HG03439 (cell line): ENCODE data around the gene PLSCR5.
A peak's percentile ranks its signal among the peaks of the same experiment; 100 is the strongest.

Experiments used
- ATAC-seq: cut with Tn5 transposase; IDR thresholded peaks from one replicate; pipeline ENCODE4 v1.9.1; 2021; ENCODE audit warnings: mild to moderate bottlenecking, moderate library complexity; ENCODE audit not compliant: unreplicated experiment

PLSCR5 gene, protein sequence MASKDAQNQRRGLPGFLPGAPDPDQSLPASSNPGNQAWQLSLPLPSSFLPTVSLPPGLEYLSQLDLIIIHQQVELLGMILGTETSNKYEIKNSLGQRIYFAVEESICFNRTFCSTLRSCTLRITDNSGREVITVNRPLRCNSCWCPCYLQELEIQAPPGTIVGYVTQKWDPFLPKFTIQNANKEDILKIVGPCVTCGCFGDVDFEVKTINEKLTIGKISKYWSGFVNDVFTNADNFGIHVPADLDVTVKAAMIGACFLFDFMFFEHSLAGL

DNA sequence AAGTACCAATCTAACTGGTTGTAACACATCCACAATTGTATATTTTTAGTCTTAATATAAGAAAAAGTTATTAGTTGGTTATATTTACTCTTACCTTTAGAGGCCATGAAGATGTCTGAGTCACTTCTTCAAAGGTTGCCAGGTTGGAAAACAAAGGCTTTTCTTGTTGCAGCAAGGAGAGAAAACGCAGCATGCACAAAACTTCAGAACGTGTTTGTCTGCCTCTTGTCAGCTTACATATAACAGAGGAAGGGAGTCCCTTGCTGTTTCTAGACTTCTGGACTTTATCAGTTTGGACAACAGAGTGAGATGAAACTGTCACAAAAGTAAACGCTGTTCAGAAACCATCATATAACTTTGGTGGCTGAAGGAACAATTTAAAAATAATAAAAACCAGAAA is at the start of gene PLSCR5:
Gene PLSCR5, minus strand, starts transcription at position 241 of the 400 bp plus-strand sequence. Its CDS starts 134 bp downstream, at position 107.
- ATAC-seq: no peak

DNA sequence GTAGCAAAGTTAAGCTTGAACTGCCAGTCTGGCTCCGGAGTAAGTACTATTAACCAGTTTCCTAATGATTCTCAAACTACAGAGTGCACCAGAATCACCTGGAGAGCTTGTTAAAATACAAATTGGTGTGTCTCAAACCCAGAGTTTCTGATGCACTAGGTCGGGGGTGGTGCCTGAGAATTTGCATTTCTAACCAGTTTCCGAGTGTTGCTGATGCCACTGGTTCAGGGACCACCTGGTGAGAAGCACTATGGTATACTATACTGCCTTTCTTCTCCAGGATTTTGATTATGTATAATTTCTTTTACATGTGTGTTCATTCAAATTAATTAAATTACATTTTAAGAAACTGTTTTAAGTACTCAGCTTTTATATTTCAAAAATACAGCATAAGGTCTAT is 48.8 kb upstream of the PLSCR5 start:
- ATAC-seq: no peak

DNA sequence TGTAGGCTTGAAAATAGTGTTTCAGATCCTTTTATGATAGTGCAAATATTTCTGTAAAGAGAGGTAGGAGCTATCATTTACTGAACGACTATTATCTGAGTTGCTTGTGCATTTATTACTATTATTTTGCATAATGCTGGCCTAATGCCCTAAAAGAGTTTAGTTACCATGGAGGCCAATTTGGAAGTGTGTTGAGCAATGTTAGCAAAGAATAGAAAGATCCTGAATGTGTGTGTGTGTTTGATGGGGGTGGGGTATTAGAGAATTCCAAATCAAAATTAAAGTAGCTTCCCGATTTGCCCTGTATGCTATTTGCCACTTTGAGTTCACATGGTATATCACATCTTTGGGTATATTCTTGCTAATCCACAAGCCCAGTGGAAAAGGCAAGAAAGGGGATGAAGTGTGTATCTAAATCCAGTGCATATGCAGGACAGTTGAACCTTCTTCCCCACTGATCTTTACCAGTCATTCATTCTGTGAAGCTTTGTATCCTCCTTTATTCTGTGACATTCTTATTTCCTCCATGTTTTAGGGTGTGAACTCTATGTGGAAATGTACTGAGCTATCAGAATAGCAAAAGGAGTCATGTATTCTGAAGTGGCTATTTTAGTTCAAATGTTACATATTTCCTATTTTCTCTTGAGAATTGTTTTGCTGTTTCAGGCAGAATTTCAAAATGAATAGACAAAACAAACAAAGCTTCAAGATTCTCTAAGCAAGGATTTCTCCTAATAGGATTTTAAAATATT is 45.7 kb upstream of the PLSCR5 start:
- ATAC-seq: no peak

DNA sequence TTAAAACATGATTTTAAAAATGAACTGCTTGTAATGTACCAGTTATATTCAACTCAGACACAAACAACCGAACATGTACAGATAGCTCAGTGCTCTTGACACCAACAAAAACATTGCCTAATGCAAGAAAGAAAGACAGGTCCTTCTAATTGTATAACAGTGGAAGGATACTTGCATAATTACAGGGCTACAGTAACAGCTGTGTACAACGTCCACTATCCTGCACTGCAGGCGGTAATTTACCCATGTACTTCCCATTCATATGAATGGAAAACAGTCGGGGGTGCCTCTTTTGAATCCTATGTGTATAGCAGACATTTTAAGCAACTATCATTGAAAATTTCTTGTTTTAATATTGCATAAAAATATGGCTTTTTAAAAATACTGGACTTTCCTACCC is 41.1 kb upstream of the PLSCR5 start:
- ATAC-seq: no peak

DNA sequence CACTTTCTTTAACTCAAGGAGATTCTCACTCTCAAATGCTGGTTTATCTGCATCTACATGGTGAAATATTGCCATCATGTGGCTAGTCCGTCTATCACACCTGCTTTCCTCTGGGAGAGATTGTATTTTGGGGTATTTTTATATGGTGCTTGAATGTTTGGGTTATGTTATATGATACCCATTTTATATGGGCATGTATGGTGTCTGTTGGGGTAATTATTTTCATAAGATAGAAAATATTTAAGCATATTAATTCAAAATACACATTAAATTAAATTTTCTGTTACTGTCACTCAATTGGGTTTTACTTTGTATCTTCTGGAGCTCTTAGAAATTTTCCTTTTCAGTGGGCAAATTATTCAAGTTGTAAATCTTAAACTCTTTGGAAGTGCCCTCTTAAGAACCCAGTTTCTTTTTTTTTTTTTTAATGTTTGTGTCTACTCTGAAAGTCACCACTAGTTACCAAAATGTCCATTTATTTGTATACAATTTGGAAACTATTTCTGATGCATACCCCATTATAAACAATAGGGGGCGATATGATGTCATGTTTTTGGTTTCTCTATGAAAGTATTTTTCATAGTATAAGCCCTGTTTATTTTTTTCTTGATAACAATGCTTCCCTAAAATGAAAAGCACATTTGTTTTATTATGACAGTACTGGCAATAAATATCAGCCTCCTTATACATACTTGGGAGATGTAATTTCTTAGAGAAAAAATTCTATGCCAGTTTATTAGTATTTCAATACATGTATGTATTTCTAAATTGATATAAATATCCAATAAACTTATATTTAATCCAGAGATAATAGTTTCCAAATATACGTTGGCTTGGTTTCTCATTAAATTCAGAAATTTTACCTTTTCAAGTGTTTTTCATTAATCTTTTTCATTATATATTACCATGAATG is 36.1 kb upstream of the PLSCR5 start:
- peak; percentile 62 for ATAC-seq

DNA sequence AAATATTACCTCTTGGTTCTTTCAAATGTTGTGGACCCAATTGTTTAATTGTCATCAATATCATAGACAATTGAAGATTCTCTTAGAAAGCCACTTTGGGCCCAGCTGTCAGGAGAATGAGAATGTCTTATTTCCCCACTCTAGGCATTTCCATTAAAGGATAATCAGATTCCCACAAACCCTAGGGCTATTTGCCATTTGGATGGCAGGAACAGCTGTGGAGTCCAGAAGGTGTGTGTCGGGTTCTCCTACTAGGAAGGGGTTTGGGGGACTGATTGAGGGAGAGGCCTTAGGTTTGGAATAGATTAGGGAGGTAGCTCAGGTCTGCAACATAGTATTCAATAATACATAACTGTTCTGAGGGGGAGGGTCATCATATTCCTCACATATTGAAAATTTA is 35.2 kb upstream of the PLSCR5 start:
- ATAC-seq: no peak

DNA sequence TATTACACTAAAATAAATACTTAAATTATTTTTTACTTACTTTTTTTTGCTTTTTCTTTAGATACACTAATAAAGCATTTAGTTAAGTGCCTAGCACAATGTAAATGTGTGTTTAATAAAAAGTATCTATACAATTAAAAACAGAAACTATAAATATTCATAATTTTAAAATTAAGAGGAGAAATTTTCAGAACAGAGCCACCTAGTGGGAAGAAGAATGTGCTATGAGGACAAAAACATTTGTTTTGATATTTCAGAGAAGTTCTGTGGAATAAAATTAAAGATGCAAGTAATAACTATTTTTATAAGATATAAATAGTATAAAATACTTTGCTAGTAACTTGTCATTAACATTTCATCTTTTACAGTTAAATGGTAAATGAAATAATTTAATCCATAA is 33.6 kb upstream of the PLSCR5 start:
- no peak for ATAC-seq

DNA sequence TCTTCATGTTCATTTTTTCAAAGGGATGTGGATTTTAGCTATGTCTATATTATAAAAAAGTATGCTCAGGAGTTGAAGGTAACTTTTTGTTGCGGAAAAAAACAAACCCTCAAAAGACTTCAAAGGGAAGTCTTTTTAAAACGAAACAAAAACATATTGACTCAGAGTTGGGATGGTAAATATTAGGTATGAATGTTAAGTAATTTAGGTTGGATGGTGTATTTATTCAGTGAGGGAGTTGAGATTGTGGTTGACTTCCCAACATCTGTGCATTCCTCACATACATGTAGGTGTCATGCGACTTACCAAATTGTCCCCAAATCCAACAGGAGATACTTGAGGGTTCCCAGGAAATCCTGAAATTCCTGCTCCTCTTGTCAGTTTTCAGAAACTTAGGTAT is 32.7 kb upstream of the PLSCR5 start:
- ATAC-seq: no peak

DNA sequence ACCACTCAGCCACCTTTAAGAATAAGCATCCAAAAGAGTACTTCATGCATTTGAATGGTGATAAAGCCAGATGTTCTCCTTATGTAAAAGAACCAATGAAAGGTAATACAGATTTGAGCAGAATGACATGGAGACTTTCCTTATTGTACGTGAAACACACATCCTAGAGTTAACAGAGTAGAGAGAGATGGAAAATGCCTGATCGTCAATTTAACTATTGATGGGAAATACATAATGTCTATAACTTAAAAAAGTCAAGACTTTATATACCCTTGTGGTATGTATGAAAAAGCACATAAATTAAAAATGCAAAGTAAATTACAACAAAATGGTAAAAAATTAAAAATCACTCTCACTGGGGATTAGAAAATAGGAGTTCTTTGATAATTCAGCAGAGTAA is 31.7 kb upstream of the PLSCR5 start:
- ATAC-seq: no peak

DNA sequence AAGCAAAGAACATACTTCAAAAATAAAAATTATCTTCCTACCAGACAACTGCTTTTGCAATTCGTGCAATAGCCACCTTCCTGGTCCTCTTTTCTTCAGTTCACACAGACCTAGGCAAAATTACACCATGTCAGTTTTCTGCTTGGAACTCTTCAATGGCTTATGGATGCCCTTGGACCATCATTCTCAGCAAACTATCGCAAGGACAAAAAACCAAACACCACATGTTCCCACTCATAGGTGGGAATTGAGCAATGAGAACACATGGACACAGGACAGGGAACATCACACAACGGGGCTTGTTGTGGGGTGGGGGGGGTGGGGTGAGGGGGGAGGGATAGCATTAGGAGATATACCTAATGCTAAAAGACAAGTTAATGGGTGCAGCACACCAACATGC is 29.2 kb upstream of the PLSCR5 start:
- ATAC-seq: no peak

DNA sequence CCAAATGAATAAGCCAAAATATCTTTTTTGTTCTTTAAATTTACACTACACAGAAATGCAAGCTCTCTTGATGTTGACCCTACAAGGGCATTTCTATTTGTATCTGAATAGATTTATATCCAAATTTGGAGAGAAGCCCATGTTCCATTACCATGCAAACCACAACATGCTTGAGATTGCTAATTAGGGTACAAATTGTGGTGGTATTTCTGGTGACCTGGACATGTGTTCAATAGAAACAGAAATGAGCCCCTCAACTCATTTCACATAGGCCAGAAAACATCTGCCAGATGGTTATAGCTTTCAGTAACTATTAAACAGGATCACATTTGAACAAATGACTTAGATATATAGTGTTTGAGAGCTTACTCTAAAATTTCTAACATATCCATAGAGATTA is 23.5 kb upstream of the PLSCR5 start:
- ATAC-seq: no peak

DNA sequence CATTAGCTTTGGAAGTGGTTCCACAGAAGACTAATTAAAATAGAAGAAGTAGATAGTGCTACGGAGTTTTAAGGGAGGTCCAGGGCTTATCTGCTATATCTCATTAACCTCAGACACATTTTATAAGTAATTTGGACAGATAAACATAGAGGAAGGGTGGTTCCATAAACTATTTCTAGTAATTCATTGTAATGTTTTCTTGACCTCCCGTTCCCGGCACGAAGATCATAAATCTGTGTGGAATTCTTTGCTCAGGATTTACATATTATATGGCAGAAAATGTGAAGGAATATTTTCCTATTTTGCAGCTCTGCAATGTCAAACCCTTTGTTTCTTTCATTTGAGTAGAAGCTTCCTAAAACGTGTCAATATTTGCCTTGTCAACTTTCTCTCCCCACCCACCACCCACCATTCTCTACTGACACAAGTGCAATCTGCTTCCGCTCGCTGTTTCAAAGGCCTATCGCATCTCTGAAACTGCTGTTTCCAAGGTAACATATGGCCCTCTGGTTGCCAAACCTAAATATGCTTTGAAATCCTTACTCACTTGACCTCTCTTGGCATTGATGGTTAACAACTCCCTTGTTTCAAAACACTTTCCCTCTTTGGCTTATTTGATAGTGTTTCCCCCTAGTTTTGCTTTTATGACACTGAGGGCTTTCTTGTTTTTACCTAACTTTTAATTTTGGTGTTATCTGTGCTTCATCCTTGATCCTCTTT is 21.4 kb upstream of the PLSCR5 start:
- no peak for ATAC-seq

DNA sequence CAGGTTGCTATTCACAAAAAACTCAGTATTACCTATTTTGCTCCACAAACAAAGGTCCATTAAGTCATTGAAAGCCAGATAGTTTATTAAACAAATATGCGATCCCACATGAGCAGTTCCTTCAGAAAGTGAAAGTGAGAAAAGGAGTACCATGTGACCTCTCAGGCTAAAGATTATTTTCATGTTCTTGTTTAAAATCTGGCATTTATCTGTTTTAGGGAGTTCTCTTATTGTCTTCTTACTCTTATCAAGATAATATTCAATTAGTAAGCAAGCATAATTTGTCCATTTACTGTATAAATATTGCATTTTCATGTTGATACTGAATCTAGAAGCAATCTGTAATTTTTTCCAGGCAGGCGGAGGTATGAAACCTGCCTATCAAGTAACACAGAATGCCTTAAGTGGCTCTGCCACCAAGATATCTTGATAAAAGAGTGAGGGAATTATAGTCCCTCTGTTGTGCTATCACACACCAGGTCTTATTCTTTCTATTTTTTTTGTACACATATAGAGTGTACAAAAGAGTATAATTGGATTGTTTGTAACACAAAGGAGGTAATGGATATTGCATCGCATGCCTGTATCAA is 20.1 kb upstream of the PLSCR5 start:
- ATAC-seq: no peak

DNA sequence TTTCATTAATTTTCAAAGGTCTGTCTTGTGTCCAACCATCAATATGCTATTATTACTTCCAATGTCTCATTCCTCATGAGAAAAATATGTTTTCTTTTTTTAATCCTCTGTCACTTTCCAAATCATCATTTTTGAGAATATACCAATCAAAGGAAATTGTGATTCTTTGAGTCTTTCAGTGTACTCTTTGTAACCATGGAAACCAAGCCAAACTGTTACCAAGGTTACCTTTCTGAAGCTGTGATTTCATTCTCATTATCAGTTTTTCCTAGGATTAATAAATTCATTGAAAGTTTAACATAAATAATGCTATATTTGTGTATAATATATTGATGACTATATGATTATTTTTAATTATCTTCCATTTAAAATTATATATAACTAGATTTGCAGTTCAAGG is 16.6 kb upstream of the PLSCR5 start:
- no peak for ATAC-seq

DNA sequence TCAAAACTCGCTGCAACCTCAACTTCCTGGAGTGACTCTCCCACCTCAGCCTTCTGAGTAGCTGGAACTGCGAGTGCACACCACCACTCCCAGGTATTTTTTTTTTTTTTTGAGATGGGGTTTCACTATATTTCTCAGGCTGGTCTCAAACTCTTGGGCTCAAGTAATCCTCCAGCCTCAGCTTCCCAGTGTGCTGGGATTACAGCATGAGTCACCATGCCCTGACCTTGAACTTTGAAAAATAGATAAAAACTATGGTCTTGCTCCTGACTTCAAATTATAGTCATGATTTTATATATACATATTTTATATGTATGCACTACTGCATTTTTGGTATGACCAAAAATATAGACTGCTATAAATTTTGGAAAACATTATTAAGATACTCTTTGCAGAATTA is 6.9 kb upstream of the PLSCR5 start:
- ATAC-seq: no peak

DNA sequence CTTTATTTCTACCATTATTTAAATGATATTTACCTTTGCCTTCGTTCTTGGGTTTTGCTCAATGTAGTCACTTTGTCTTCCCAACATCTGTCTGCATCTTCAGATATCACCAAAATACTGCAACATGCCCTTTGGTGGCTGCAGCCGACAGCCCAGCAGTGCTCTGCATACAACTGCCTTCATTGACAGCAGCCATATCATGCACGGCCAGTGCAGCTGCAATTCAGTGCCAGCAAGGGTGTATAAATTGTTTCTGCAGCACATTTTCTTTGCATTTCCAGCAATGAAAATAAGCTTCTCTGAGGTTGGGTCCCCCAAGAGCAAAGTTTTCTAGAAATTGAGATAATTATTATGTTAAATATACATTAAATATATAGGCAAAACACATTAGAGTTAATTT is 6.0 kb upstream of the PLSCR5 start:
- no peak for ATAC-seq

DNA sequence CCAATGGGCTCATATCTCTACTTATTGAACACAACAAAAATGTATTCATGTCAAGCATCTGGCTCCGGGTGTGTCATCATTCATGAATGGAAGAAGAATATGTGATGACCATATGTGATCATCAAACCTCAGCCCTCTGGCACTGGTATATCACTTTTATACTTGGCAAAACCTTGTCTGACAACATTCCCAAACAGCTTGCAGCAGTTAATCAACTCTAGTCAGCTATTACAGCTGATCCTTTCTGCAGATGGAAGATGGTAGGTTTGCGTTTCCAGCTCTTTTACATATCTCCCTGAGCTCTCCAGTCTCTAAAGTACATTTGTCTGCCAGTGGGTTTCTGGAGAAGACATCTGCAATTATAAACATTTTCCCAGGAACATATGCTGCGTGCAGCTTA is 6.6 kb downstream of the PLSCR5 start:
- no peak for ATAC-seq

DNA sequence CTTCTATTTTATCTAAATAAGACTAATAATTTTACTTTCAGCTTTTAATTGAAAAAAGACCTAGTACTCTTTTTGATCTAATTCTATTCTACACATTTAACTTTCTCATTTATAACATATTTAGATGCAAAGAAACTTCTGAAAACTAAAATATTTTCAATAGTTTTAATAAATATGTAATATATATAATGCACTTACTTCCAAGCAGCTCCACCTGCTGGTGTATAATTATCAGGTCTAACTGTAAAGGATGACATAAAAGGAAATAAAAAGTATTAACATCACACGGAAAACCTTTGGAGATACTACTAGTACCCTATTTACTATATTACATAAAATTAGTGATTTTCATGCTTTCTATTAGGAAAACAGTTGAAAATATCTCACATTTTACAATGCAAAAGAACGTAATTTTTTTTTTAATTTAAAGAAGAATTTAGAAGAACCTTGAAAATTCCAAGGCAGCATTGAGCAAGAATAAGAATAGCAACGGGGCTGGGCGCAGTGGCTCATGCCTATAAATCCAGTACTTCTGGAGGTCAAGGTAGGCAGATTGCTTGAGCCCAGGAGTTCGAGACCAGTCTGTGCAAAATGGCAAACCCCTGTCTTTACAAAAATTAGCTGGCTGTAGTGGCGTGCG is 10.2 kb downstream of the PLSCR5 start:
- ATAC-seq: no peak

DNA sequence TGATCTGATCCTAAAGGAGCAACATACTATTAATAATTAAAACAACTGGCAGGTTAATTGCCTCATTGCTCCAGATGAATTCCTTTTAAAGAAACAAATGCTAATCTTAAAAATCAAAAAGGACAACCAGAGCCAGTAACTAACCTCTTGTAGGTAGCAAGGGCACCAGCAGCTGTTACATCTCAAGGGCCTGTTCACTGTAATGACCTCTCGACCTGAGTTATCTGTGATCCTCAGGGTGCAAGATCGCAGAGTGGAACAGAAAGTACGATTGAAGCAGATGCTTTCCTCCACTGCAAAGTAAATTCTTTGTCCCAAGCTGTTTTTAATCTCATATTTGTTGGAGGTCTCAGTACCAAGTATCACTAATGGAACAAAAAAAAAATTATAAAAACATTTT is 11.4 kb downstream of the PLSCR5 start:
- ATAC-seq: no peak

DNA sequence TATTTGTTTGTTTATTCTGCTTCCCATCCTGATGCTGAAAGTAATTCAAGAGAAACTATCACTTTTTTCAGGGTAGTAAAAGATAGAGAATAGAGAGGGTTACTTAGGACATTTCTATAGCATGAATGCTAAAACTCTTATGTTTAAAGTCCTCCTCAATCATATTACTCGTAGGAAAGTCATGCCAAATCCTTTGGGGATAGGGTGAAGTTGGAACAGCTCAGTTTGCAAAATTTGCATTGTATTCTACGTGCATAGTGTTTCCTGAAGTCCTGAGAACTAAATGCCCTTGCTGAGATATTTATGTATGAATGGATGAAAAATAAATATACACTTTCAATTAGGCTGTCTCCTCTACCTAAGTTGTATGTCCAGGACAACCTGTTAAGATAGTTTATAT is 14.6 kb downstream of the PLSCR5 start:
- no peak for ATAC-seq
